SU-DHL-6 (cell line): Measurements from ENCODE around the gene GPR22.

Experiments used
- H2AFZ ChIP-seq: fragments of 200-600 bp; sonication (generic); 2 replicates; pipeline ENCODE4 v1.6.1; 2014; ENCODE audit warnings: low read depth, mild to moderate bottlenecking, moderate library complexity, mixed read lengths, antibody characterized with exemption, low read length; ENCODE audit not compliant: severe bottlenecking
- H3F3A ChIP-seq: fragments of 200-600 bp; shearing (Covaris generic); 2 replicates; pipeline ENCODE4 v1.6.0; 2016; ENCODE audit warnings: antibody characterized with exemption, mild to moderate bottlenecking; ENCODE audit not compliant: insufficient read depth
- H3K27ac ChIP-seq: fragments of 200-600 bp; sonication (generic); 2 replicates; pipeline ENCODE4 v1.5.1; 2016; ENCODE audit warnings: low read depth, mild to moderate bottlenecking, low read length, moderate library complexity, mixed read lengths
- H3K27me3 ChIP-seq: fragments of 200-600 bp; sonication (generic), shearing (Covaris generic); 2 replicates; pipeline ENCODE4 v1.6.0; 2014; ENCODE audit warnings: mild to moderate bottlenecking, low read length
- H3K36me3 ChIP-seq: fragments of 200-600 bp; sonication (generic); 2 replicates; pipeline ENCODE4 v1.6.1; 2014; ENCODE audit warnings: mild to moderate bottlenecking, low read length, mixed read lengths
- H3K4me2 ChIP-seq: fragments of 300-600, 200-600 bp; shearing (Covaris generic), sonication (generic); 2 replicates; pipeline ENCODE4 v1.6.0; 2014; ENCODE audit warnings: low read length, low read depth, mild to moderate bottlenecking; ENCODE audit not compliant: poor library complexity, severe bottlenecking
- H3K4me3 ChIP-seq: fragments of 200-600 bp; sonication (generic); 2 replicates; pipeline ENCODE4 v1.5.1; 2014; ENCODE audit warnings: antibody characterized with exemption, low read length, mild to moderate bottlenecking, mixed read lengths; ENCODE audit not compliant: insufficient read depth, poor library complexity, severe bottlenecking
- H3K79me2 ChIP-seq: fragments of 200-600 bp; sonication (generic); 2 replicates; pipeline ENCODE4 v1.6.1; 2014; ENCODE audit warnings: mild to moderate bottlenecking, low read length, moderate library complexity; ENCODE audit not compliant: insufficient read depth
- H3K9ac ChIP-seq: fragments of 200-600 bp; sonication (generic); 2 replicates; pipeline ENCODE4 v1.7.0; 2014; ENCODE audit warnings: mild to moderate bottlenecking, low read length
- H3K9me2 ChIP-seq: fragments of 200-600 bp; sonication (generic); replicated peaks from 2 replicates; pipeline ENCODE4 v1.6.1; 2014; ENCODE audit warnings: low read length; ENCODE audit not compliant: insufficient read depth
- H3K9me3 ChIP-seq: fragments of 200-600 bp; sonication (generic); 2 replicates; pipeline ENCODE4 v1.6.1; 2014; ENCODE audit warnings: low read length, mixed read lengths; ENCODE audit not compliant: insufficient read depth
- H4K20me1 ChIP-seq: fragments of 200-600 bp; sonication (generic); 2 replicates; pipeline ENCODE4 v1.6.1; 2014; ENCODE audit warnings: low read depth, mild to moderate bottlenecking, antibody characterized with exemption, low read length, moderate library complexity, mixed read lengths
- CTCF ChIP-seq: fragments of 200-600 bp; sonication (generic); IDR thresholded peaks from one replicate; pipeline ENCODE4 v1.5.1; 2017; ENCODE audit warnings: antibody characterized with exemption, mild to moderate bottlenecking, low read length, moderate library complexity; ENCODE audit not compliant: insufficient read depth, poor library complexity, severe bottlenecking
- EZH2phosphoT487 ChIP-seq: fragments of 200-600 bp; sonication (generic), shearing (Covaris generic); conservative IDR thresholded peaks from 2 replicates; pipeline ENCODE4 v1.6.1; 2018; ENCODE audit warnings: mild to moderate bottlenecking, antibody characterized with exemption, low read length, moderate library complexity, mixed read lengths

GPR22 gene

GRCh38 chr7:107502797-107503196 lies 32.9 kb downstream of the GPR22 start:
- TF ChIP-seq EZH2phosphoT487 (no peak), CTCF (no peak)
- H3K4me2 ChIP-seq = no peak overlapping the region
- H3K27me3 ChIP-seq = no peaks in the 10 kb centered on the region
- H2AFZ ChIP-seq = no peak overlapping the region
- no peaks in the 10 kb centered on the region for H3K36me3 ChIP-seq
- no peaks in the 10 kb centered on the region for H4K20me1 ChIP-seq
- H3K4me3 ChIP-seq = no peak overlapping the region
- H3F3A ChIP-seq = peaks cover 6% of the 10 kb centered on the region; the same call in 1 of the 2 replicates
- no peak overlapping the region for H3K27ac ChIP-seq
- no peaks in the 10 kb centered on the region for H3K79me2 ChIP-seq
- H3K9me2 ChIP-seq = no peaks in the 10 kb centered on the region
- no peaks in the 10 kb centered on the region for H3K9me3 ChIP-seq
- no peak overlapping the region for H3K9ac ChIP-seq

- no peaks in the 10 kb centered on the region for H3K27me3 ChIP-seq
- no peaks in the 10 kb centered on the region for H3K9me2 ChIP-seq
- H3K9ac ChIP-seq = no peak overlapping the region
- H4K20me1 ChIP-seq = no peaks in the 10 kb centered on the region
- H3F3A ChIP-seq = peaks cover 6% of the 10 kb centered on the region; the same call in 1 of the 2 replicates
- no peaks in the 10 kb centered on the region for H3K79me2 ChIP-seq
- no peaks in the 10 kb centered on the region for H3K9me3 ChIP-seq
- no peak overlapping the region for H3K4me3 ChIP-seq
- no peak overlapping the region for H3K27ac ChIP-seq
- no peak for TF ChIP-seq EZH2phosphoT487
- no peak for TF ChIP-seq CTCF
- H3K36me3 ChIP-seq = no peaks in the 10 kb centered on the region
- no peak overlapping the region for H3K4me2 ChIP-seq
- H2AFZ ChIP-seq = no peak overlapping the region
Observed at GRCh38 chr7:107503687-107504086, 33.8 kb downstream of the GPR22 start.

- no peaks in the 10 kb centered on the region for H4K20me1 ChIP-seq
- H3K4me2 ChIP-seq = no peak overlapping the region
- no peak overlapping the region for H3K9ac ChIP-seq
- H3K9me2 ChIP-seq = no peaks in the 10 kb centered on the region
- peaks cover 6% of the 10 kb centered on the region; the same call in 1 of the 2 replicates for H3F3A ChIP-seq
- no peak overlapping the region for H2AFZ ChIP-seq
- TF ChIP-seq EZH2phosphoT487 = no peak
- TF ChIP-seq CTCF = no peak
- no peaks in the 10 kb centered on the region for H3K27me3 ChIP-seq
- H3K9me3 ChIP-seq = no peaks in the 10 kb centered on the region
- no peaks in the 10 kb centered on the region for H3K79me2 ChIP-seq
- no peaks in the 10 kb centered on the region for H3K36me3 ChIP-seq
- H3K4me3 ChIP-seq = no peak overlapping the region
- H3K27ac ChIP-seq = no peak overlapping the region
Observed at GRCh38 chr7:107505362-107505761, 35.5 kb downstream of the GPR22 start.
